HUES6 (cell line): Measurements from ENCODE around the gene TMEM132E.

ENCODE experiments used
- H3K27ac ChIP-seq: 2 replicates; pipeline ENCODE4 v1.7.0; 2013; ENCODE audit warnings: low read depth, mild to moderate bottlenecking, low read length, inconsistent platforms
- H3K27me3 ChIP-seq: 2 replicates; pipeline ENCODE4 v1.6.1; 2013; ENCODE audit warnings: low read length; ENCODE audit not compliant: control insufficient read depth, insufficient read depth
- H3K36me3 ChIP-seq: 2 replicates; pipeline ENCODE4 v1.6.1; 2013; ENCODE audit warnings: low read length; ENCODE audit not compliant: control insufficient read depth, insufficient read depth
- H3K4me1 ChIP-seq: 2 replicates; pipeline ENCODE4 v1.6.1; 2013; ENCODE audit warnings: low read length; ENCODE audit not compliant: control insufficient read depth, insufficient read depth
- H3K4me3 ChIP-seq: 2 replicates; pipeline ENCODE4 v1.5.1; 2013; ENCODE audit warnings: low read depth, low read length
- H3K9ac ChIP-seq: one replicate; pipeline ENCODE4 v1.6.1; 2013; ENCODE audit warnings: mild to moderate bottlenecking, low read length
- H3K9me3 ChIP-seq: 2 replicates; pipeline ENCODE4 v1.6.1; 2013; ENCODE audit warnings: low read depth, low read length; ENCODE audit not compliant: control insufficient read depth, insufficient read depth

Gene TMEM132E

GRCh38 chr17:34607917-34608316 is 28.5 kb downstream of the TMEM132E start:
- peaks cover 48% of the 10 kb centered on the region for H3K4me1 ChIP-seq
- peaks cover 39% of the 10 kb centered on the region; the same call in 1 of the 2 replicates for H3K27me3 ChIP-seq
- no peak overlapping the region for H3K9ac ChIP-seq
- no peak overlapping the region for H3K27ac ChIP-seq
- H3K36me3 ChIP-seq = no peaks in the 10 kb centered on the region
- no peaks in the 10 kb centered on the region for H3K9me3 ChIP-seq
- H3K4me3 ChIP-seq = peak overlapping the region; percentile 17; the same call in 1 of the 2 replicates

- no peak overlapping the region for H3K9ac ChIP-seq
- no peak overlapping the region for H3K27ac ChIP-seq
- peaks cover 30% of the 10 kb centered on the region; the same call in 1 of the 2 replicates for H3K27me3 ChIP-seq
- no peaks in the 10 kb centered on the region for H3K36me3 ChIP-seq
- H3K4me3 ChIP-seq = no peak overlapping the region
- peaks cover 58% of the 10 kb centered on the region for H3K4me1 ChIP-seq
- no peaks in the 10 kb centered on the region for H3K9me3 ChIP-seq
These were observed 29.8 kb downstream of the TMEM132E start for GRCh38 chr17:34609210-34609609.

GRCh38 chr17:34610039-34610438 is 30.7 kb downstream of the TMEM132E start:
- Histone ChIP-seq H3K4me1 (peaks cover 67% of the 10 kb centered on the region), H3K27me3 (peaks cover 27% of the 10 kb centered on the region; the same call in 1 of the 2 replicates), H3K9me3 (no peaks in the 10 kb centered on the region), H3K4me3 (no peak overlapping the region), H3K9ac (peak overlapping the region; percentile 11), H3K27ac (no peak overlapping the region), H3K36me3 (no peaks in the 10 kb centered on the region)

GRCh38 chr17:34610506-34610905 is 31.1 kb downstream of the TMEM132E start:
- Histone ChIP-seq H3K27me3 (peaks cover 28% of the 10 kb centered on the region), H3K4me1 (peaks cover 71% of the 10 kb centered on the region), H3K36me3 (no peaks in the 10 kb centered on the region), H3K27ac (no peak overlapping the region), H3K9me3 (no peaks in the 10 kb centered on the region), H3K4me3 (no peak overlapping the region), H3K9ac (peak overlapping the region; percentile 11)

GRCh38 chr17:34613064-34614019 is 34.0 kb downstream of the TMEM132E start:
- Histone ChIP-seq H3K9ac (no peak overlapping the region), H3K4me3 (no peak overlapping the region), H3K9me3 (no peaks in the 10 kb centered on the region), H3K27ac (no peak overlapping the region), H3K27me3 (peaks cover 24% of the 10 kb centered on the region), H3K36me3 (no peaks in the 10 kb centered on the region), H3K4me1 (peaks cover 68% of the 10 kb centered on the region)

- no peaks in the 10 kb centered on the region for H3K36me3 ChIP-seq
- no peak overlapping the region for H3K27ac ChIP-seq
- no peak overlapping the region for H3K4me3 ChIP-seq
- peaks cover 55% of the 10 kb centered on the region for H3K4me1 ChIP-seq
- H3K9me3 ChIP-seq = no peaks in the 10 kb centered on the region
- H3K27me3 ChIP-seq = peaks cover 24% of the 10 kb centered on the region
- no peak overlapping the region for H3K9ac ChIP-seq
These were observed 35.3 kb downstream of the TMEM132E start for GRCh38 chr17:34614698-34615097.

- H3K27ac ChIP-seq = no peak overlapping the region
- no peaks in the 10 kb centered on the region for H3K9me3 ChIP-seq
- H3K9ac ChIP-seq = no peak overlapping the region
- no peak overlapping the region for H3K4me3 ChIP-seq
- H3K27me3 ChIP-seq = peaks cover 24% of the 10 kb centered on the region
- no peaks in the 10 kb centered on the region for H3K36me3 ChIP-seq
- peaks cover 53% of the 10 kb centered on the region for H3K4me1 ChIP-seq
These were observed 35.9 kb downstream of the TMEM132E start for GRCh38 chr17:34615326-34615725.

GRCh38 chr17:34616148-34616547 is 36.8 kb downstream of the TMEM132E start:
- no peaks in the 10 kb centered on the region for H3K9me3 ChIP-seq
- H3K4me3 ChIP-seq = no peak overlapping the region; the same call in 1 of the 2 replicates
- H3K4me1 ChIP-seq = peaks cover 51% of the 10 kb centered on the region
- H3K27ac ChIP-seq = no peak overlapping the region
- no peaks in the 10 kb centered on the region for H3K36me3 ChIP-seq
- no peak overlapping the region for H3K9ac ChIP-seq
- peaks cover 24% of the 10 kb centered on the region for H3K27me3 ChIP-seq

GRCh38 chr17:34617398-34617797 is 38.0 kb downstream of the TMEM132E start:
- Histone ChIP-seq H3K27ac (no peak overlapping the region), H3K4me1 (peaks cover 51% of the 10 kb centered on the region), H3K27me3 (peaks cover 28% of the 10 kb centered on the region), H3K9ac (no peak overlapping the region), H3K9me3 (no peaks in the 10 kb centered on the region), H3K36me3 (no peaks in the 10 kb centered on the region), H3K4me3 (no peak overlapping the region)

- H3K36me3 ChIP-seq = no peaks in the 10 kb centered on the region
- H3K27ac ChIP-seq = no peak overlapping the region
- no peaks in the 10 kb centered on the region for H3K9me3 ChIP-seq
- H3K4me3 ChIP-seq = no peak overlapping the region
- peaks cover 44% of the 10 kb centered on the region for H3K4me1 ChIP-seq
- peaks cover 34% of the 10 kb centered on the region for H3K27me3 ChIP-seq
- H3K9ac ChIP-seq = no peak overlapping the region
These were observed 40.4 kb downstream of the TMEM132E start for GRCh38 chr17:34619687-34620217.

- H3K36me3 ChIP-seq = no peaks in the 10 kb centered on the region
- no peaks in the 10 kb centered on the region for H3K9me3 ChIP-seq
- H3K27ac ChIP-seq = no peak overlapping the region
- H3K9ac ChIP-seq = no peak overlapping the region
- peaks cover 44% of the 10 kb centered on the region for H3K4me1 ChIP-seq
- H3K4me3 ChIP-seq = no peak overlapping the region
- H3K27me3 ChIP-seq = peaks cover 33% of the 10 kb centered on the region
These were observed 41.1 kb downstream of the TMEM132E start for GRCh38 chr17:34620458-34620857.
